ENCODE data around the gene GJC1.

DNA sequence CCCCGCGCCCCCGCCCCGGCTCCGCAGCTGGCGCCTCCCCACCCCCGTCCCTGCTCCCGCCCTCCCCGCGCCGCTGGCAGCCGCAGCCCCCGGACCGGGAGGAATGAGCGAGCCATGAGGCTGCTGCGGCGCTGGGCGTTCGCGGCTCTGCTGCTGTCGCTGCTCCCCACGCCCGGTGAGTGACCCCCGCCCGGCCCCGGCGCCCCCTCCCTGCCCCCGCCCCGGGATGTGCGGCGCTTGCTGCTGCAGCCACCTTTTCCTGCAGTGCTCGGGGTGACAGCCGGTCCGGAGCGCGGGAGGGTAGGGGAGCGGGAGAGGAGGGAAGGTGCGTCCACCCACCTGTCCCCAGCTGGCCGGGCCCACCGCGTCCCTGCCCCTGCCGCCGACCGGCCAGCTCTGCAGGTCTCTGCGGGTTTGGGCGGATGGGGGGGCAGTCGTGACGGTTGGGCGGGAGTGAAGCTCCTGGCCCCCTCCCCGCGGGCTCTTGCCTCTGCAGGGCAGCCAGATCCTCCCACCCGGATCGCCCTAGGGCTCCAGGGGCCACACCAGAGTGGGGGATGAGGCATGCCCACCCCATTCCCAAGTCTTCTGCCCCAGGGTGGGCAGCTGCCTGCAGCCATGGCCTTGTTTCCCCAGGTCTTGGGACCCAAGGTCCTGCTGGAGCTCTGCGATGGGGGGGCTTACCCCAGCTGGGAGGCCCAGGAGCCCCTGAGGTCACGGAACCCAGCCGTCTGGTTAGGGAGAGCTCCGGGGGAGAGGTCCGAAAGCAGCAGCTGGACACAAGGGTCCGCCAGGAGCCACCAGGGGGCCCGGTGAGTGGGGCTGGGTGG, 70.8 kb downstream of the GJC1 start:
- TF ChIP-seq ZNF274 (IDR thresholded peaks at IDR 0.05; ENCODE audit: low read depth, low read length): no peak
- no peak for TF ChIP-seq YY1 (IDR thresholded peaks at IDR 0.05; ENCODE audit: insufficient read depth, insufficient read length)
